HCT116 (cell line): ENCODE measurements around the gene IL36RN. TPM values are rescaled to one million over a fixed set of nuclear protein-coding genes. Genes with fewer than 3 reads are reported as not detected.

ENCODE experiments used
- ATAC-seq: fragments of 200-7000 bp; cut with Tn5 transposase; 2 replicates; pipeline ENCODE4 v1.9.1; 2020; ENCODE audit warnings: mild to moderate bottlenecking, moderate library complexity
- BruUV-seq: library from RNA; stranded (reverse); fragments of 400-500 nt; replicated peaks from 2 replicates; lab custom pipeline; 2021; lab: Mats Ljungman, UMichigan
- CTCF ChIA-PET: fragments of 300-600 bp; sonication (Branson Sonifier 250); formaldehyde crosslinking; loops from one replicate; lab custom pipeline; 2021; ENCODE audit warnings: antibody characterized with exemption; lab: Charles Lee
- POLR2A ChIA-PET: fragments of 300-600, 350-600 bp; sonication (Branson Sonifier 250); formaldehyde crosslinking; loops from one replicate; lab custom pipeline; 2021; ENCODE audit warnings: antibody characterized with exemption; lab: Charles Lee
- RAD21 ChIA-PET, 2 experiments: fragments of 300-600 bp; sonication (Branson Sonifier 250); formaldehyde crosslinking; loops; one replicate each; lab custom pipeline; 2023; ENCODE audit warnings: low total read pairs in 2 of 2; ENCODE audit not compliant: uncharacterized antibody in 2 of 2, unreplicated experiment in 2 of 2, low non-redundant PET in 1 of 2; lab: Charles Lee
- DNase-seq: peaks from one replicate; pipeline ENCODE4 v3.0.0-alpha.2; 2010; ENCODE audit warnings: low read depth, low spot score
- H2AFZ ChIP-seq: fragments of 200-600 bp; shearing (Covaris generic), sonication (generic); 2 replicates; pipeline ENCODE4 v1.6.1; 2017; ENCODE audit warnings: low read depth, mixed run types, mixed read lengths, antibody characterized with exemption, low read length; ENCODE audit not compliant: poor library complexity, severe bottlenecking
- H3K27ac ChIP-seq: 2 replicates; pipeline ENCODE4 v1.5.1; 2012; ENCODE audit warnings: low read depth, low read length
- H3K27me3 ChIP-seq: fragments of 200-600 bp; sonication (generic); 2 replicates; pipeline ENCODE4 v1.6.1; 2016; ENCODE audit warnings: mixed run types, low read length, mixed read lengths; ENCODE audit not compliant: insufficient read depth
- H3K36me3 ChIP-seq, 2 experiments: fragments of 200-500 bp in 1 of 2; fragments of 200-600 bp in 1 of 2; sonication (Bioruptor generic) in 1 of 2; sonication (generic) in 1 of 2; 2 replicates each; pipeline versions ENCODE4 v1.5.1 to v1.6.1; 2014 to 2016; ENCODE audit warnings: low read length in 2 of 2, inconsistent platforms in 1 of 2, mixed read lengths in 1 of 2, mixed run types in 1 of 2; ENCODE audit not compliant: insufficient read depth in 2 of 2, control insufficient read depth in 1 of 2
- H3K4me1 ChIP-seq, 2 experiments: fragments of 200-600 bp in 1 of 2; sonication (generic) in 1 of 2; 2 replicates each; pipeline versions ENCODE4 v1.5.1 to v1.6.1; 2012 to 2017; ENCODE audit warnings: low read length in 2 of 2, inconsistent platforms in 1 of 2, mild to moderate bottlenecking in 1 of 2, mixed read lengths in 1 of 2, mixed run types in 1 of 2, moderate library complexity in 1 of 2; ENCODE audit not compliant: insufficient read depth in 2 of 2, control insufficient read depth in 1 of 2
- H3K4me2 ChIP-seq: fragments of 200-600 bp; sonication (generic); 2 replicates; pipeline ENCODE4 v1.6.1; 2017; ENCODE audit warnings: mixed run types, low read length, mixed read lengths
- H3K4me3 ChIP-seq, 2 experiments: fragments of 200-600 bp in 1 of 2; sonication (generic) in 1 of 2; replicated peaks in 1 of 2; 2 replicates each; pipeline ENCODE4 v1.5.1; 2011 to 2016; ENCODE audit warnings: low read length in 2 of 2, control low read depth in 1 of 2, low read depth in 1 of 2, mild to moderate bottlenecking in 1 of 2, mixed read lengths in 1 of 2, mixed run types in 1 of 2
- H3K79me2 ChIP-seq: fragments of 200-600 bp; sonication (generic); 2 replicates; pipeline ENCODE4 v1.6.1; 2017; ENCODE audit warnings: mild to moderate bottlenecking, mixed run types, low read length, moderate library complexity, mixed read lengths; ENCODE audit not compliant: insufficient read depth
- H3K9ac ChIP-seq: fragments of 200-600 bp; sonication (generic); 2 replicates; pipeline ENCODE4 v1.6.1; 2016; ENCODE audit warnings: low read length, mixed read lengths
- H3K9me2 ChIP-seq: fragments of 200-600 bp; sonication (generic), shearing (Covaris generic); 2 replicates; pipeline ENCODE4 v1.6.1; 2017; ENCODE audit warnings: mixed run types, mild to moderate bottlenecking, moderate library complexity; ENCODE audit not compliant: insufficient read depth
- H3K9me3 ChIP-seq, 2 experiments: fragments of 200-500 bp in 1 of 2; fragments of 200-600 bp in 1 of 2; sonication (Bioruptor generic) in 1 of 2; sonication (generic) in 1 of 2; 2 replicates each; pipeline ENCODE4 v1.6.1; 2014 to 2017; ENCODE audit warnings: low read length in 2 of 2, mixed read lengths in 2 of 2, inconsistent platforms in 1 of 2, low read depth in 1 of 2, mild to moderate bottlenecking in 1 of 2, mixed run types in 1 of 2, moderate library complexity in 1 of 2; ENCODE audit not compliant: control insufficient read depth in 1 of 2, insufficient read depth in 1 of 2
- H4K20me1 ChIP-seq: fragments of 200-600 bp; sonication (generic), shearing (Covaris generic); 2 replicates; pipeline ENCODE4 v1.6.1; 2017; ENCODE audit warnings: mixed run types, mild to moderate bottlenecking, moderate library complexity; ENCODE audit not compliant: insufficient read depth
- ATF3 ChIP-seq: IDR thresholded peaks from 2 replicates; pipeline ENCODE4 v1.6.1; 2012
- CBX3 ChIP-seq: IDR thresholded peaks from 2 replicates; pipeline ENCODE4 v1.6.1; 2012; ENCODE audit warnings: low read depth
- CEBPB ChIP-seq: IDR thresholded peaks from 2 replicates; pipeline ENCODE4 v1.6.1; 2012; ENCODE audit warnings: low read depth
- CTCF ChIP-seq, 3 experiments: fragments of 200-600 bp in 1 of 3; sonication (generic) in 1 of 3; IDR thresholded peaks in 2 of 3; conservative IDR thresholded peaks in 1 of 3; 2 replicates each; pipeline ENCODE4 v1.5.1; 2012 to 2017; ENCODE audit warnings: low read depth in 2 of 3, low read length in 2 of 3, antibody characterized with exemption in 1 of 3, borderline replicate concordance in 1 of 3, control low read depth in 1 of 3, mild to moderate bottlenecking in 1 of 3, mixed read lengths in 1 of 3, mixed run types in 1 of 3, moderate library complexity in 1 of 3; ENCODE audit not compliant: insufficient read depth in 1 of 3
- EGR1 ChIP-seq: IDR thresholded peaks from 2 replicates; pipeline ENCODE4 v1.6.1; 2012; ENCODE audit warnings: low read depth
- ELF1 ChIP-seq: IDR thresholded peaks from 2 replicates; pipeline ENCODE4 v1.6.1; 2012; ENCODE audit warnings: low read depth, borderline replicate concordance
- EZH2 ChIP-seq: fragments of 200-600 bp; sonication (generic); IDR thresholded peaks from 2 replicates; pipeline ENCODE4 v1.6.1; 2017; ENCODE audit warnings: antibody characterized with exemption, mixed run types
- EZH2phosphoT487 ChIP-seq: fragments of 200-600 bp; IDR thresholded peaks from 2 replicates; pipeline ENCODE4 v1.6.1; 2018; ENCODE audit warnings: antibody characterized with exemption, borderline replicate concordance
- FOSL1 ChIP-seq: IDR thresholded peaks from 2 replicates; pipeline ENCODE4 v1.6.1; 2012; ENCODE audit warnings: low read depth
- JUND ChIP-seq: IDR thresholded peaks from 2 replicates; pipeline ENCODE4 v1.6.1; 2012
- MAX ChIP-seq: IDR thresholded peaks from 2 replicates; pipeline ENCODE4 v1.6.1; 2012
- POLR2A ChIP-seq: IDR thresholded peaks from 2 replicates; pipeline ENCODE4 v1.7.0; 2011; ENCODE audit warnings: borderline replicate concordance; ENCODE audit not compliant: insufficient read depth, insufficient read length; ENCODE audit errors: extremely low read depth
- POLR2AphosphoS5 ChIP-seq: IDR thresholded peaks from 2 replicates; pipeline ENCODE4 v1.6.1; 2011; ENCODE audit warnings: mild to moderate bottlenecking, low read depth, low read length, moderate library complexity
- RAD21 ChIP-seq: IDR thresholded peaks from 2 replicates; pipeline ENCODE4 v1.6.1; 2012; ENCODE audit warnings: low read depth, mild to moderate bottlenecking
- SIN3A ChIP-seq: IDR thresholded peaks from 2 replicates; pipeline ENCODE4 v1.6.1; 2012; ENCODE audit warnings: low read depth
- SP1 ChIP-seq: IDR thresholded peaks from 2 replicates; pipeline ENCODE4 v1.6.1; 2012; ENCODE audit warnings: low read depth
- SRF ChIP-seq: IDR thresholded peaks from 2 replicates; pipeline ENCODE4 v1.6.1; 2012; ENCODE audit warnings: low read depth
- TCF7L2 ChIP-seq: IDR thresholded peaks from 2 replicates; pipeline ENCODE4 v1.7.0; 2011; ENCODE audit warnings: borderline replicate concordance, inconsistent platforms; ENCODE audit not compliant: insufficient read depth, insufficient read length; ENCODE audit errors: extremely low read depth
- YY1 ChIP-seq: IDR thresholded peaks from 2 replicates; pipeline ENCODE4 v1.6.1; 2011; ENCODE audit warnings: low read length, low read depth, moderate library complexity, mild to moderate bottlenecking; ENCODE audit not compliant: insufficient replicate concordance; ENCODE audit errors: extremely low read depth
- intact Hi-C: fragments of 100-400 bp; cut with micrococcal nuclease; formaldehyde crosslinking; loops from 2 replicates; pipeline ENCODE4 v1.10.0; 2022
- total RNA-seq: library from RNA; stranded (reverse); gene quantifications from one replicate; pipeline ENCODE4 v1.2.1, GENCODE V29; 2021; ENCODE audit not compliant: unreplicated experiment

The IL36RN gene
- total RNA-seq, 1 experiment from 2014 or later, result not detected

DNA sequence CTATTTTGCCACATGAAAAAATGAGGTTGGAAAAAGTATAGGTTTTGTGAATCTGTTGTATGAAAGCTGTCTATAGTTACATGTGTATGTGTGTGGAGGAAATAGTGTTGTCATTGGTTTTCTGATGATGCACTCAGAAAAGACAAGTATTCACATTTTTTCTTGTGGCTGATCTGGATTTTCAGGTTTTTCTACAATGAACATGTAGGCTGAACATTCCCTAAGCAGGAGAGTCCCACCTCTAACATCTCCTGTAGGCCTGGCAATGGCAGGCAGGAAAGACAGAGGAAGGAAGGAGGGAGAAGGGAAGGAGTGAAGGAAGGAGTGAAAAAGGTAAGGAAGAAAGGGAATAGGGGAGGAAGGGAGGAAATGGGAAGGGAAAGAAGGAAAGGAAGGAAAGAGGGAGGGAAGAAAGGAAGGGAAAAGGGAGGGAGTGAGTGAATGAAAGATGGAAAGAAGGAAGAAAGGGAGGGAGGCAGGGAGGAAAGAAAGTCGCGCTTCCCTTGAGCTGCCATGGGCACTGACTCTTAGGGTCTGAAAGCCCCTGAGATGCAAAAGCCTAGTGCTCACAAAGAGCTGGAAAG lies 495 bp upstream of the IL36RN start:
- Histone ChIP-seq H4K20me1 (no peaks in the 10 kb centered on the region), H3K4me3 (no peak overlapping the region), H3K4me1 (peaks cover 0 to 4% of the 10 kb centered on the region in 2 experiments; a peak in 1 of 4 replicates), H3K27me3 (no peaks in the 10 kb centered on the region), H3K27ac (no peak overlapping the region), H3K36me3 (no peaks in the 10 kb centered on the region), H3K9me2 (no peaks in the 10 kb centered on the region), H3K4me2 (no peak overlapping the region), H2AFZ (no peak overlapping the region), H3K79me2 (no peaks in the 10 kb centered on the region), H3K9ac (no peak overlapping the region), H3K9me3 (no peaks in the 10 kb centered on the region)
- ATAC-seq (no peak), DNase-seq (no peak)
- intact Hi-C loops, result no loop called here
- no TSS peak for BruUV-seq
- ChIA-PET POLR2A (no interaction called here), RAD21 (no interaction called here), CTCF (no interaction called here)
- TF ChIP-seq ATF3 (no peak), POLR2A (no peak), SIN3A (no peak), RAD21 (no peak), CEBPB (no peak), TCF7L2 (no peak), ELF1 (no peak), CBX3 (no peak), EZH2phosphoT487 (no peak), SP1 (no peak), FOSL1 (no peak), CTCF (IDR thresholded peaks at IDR 0.05 in 2 of 3, conservative IDR thresholded peaks at IDR 0.05 in 1 of 3; ENCODE audit: borderline replicate concordance in 1 of 3, insufficient read depth in 1 of 3, low read depth in 2 of 3, low read length in 2 of 3) (no peak), POLR2AphosphoS5 (no peak), YY1 (no peak), SRF (no peak), MAX (no peak), EGR1 (no peak), JUND (no peak), EZH2 (no peak)
